ENCODE data around the gene PIEZO1. TPM values are rescaled to one million over a fixed set of nuclear protein-coding genes. Genes with fewer than 3 reads are reported as not detected.

The PIEZO1 gene
- total RNA-seq, 4 donors from 2014 or later = 105 to 248 (median 172) TPM

DNA sequence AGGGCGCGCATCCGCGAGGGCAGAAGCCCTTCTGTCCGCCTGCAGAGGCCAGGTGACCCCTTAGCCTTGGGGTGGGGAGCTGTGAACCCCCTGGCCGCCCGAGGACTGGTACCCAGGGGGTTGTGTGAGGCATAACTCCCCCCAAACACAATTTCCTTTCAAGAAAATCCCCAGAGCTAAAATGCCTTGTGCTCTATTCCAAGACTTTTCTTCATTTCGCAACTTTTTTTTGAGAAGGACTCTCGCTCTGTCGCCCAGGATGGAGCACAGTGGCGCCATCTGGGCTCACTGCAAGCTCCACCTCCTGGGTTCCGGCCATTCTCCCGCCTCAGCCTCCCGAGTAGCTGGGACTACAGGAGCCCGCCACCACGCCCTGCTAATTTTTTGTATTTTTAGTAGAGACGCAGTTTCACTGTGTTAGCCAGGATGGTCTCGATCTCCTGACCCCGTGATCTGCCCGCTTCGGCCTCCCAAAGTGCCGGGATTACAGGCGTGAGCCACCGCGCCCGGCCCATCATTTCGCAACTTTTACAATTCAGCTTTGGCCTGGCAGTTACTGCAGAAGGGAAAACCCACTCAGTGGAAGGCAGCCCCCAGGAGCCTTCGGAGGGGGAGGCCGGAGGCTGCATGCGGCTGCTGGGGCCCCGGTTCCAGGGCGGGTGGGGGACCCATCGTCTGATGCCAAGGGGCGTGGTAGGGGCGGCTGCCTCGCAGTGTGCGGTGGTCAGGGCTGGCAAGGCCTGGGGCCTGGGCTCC is 27.7 kb upstream of the PIEZO1 start:
- H3K27ac ChIP-seq = peak overlapping the region; percentile 79 to 97 (median 92)
- ATAC-seq = peak; percentile 34
- H3K4me1 ChIP-seq = peaks cover 0 to 45% (median 22%) of the 10 kb centered on the region in 3 donors
- 0 to 39% methylated on average over 1 to 17 of the region's 37 CpGs for WGBS, 2 donors (ENCODE audit: low coverage in 1 of 2)
- H3K9me3 ChIP-seq = no peaks in the 10 kb centered on the region
- no peak for TF ChIP-seq EP300 (IDR thresholded peaks at IDR 0.05)
- TF ChIP-seq, protein P1, sequence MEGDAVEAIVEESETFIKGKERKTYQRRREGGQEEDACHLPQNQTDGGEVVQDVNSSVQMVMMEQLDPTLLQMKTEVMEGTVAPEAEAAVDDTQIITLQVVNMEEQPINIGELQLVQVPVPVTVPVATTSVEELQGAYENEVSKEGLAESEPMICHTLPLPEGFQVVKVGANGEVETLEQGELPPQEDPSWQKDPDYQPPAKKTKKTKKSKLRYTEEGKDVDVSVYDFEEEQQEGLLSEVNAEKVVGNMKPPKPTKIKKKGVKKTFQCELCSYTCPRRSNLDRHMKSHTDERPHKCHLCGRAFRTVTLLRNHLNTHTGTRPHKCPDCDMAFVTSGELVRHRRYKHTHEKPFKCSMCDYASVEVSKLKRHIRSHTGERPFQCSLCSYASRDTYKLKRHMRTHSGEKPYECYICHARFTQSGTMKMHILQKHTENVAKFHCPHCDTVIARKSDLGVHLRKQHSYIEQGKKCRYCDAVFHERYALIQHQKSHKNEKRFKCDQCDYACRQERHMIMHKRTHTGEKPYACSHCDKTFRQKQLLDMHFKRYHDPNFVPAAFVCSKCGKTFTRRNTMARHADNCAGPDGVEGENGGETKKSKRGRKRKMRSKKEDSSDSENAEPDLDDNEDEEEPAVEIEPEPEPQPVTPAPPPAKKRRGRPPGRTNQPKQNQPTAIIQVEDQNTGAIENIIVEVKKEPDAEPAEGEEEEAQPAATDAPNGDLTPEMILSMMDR (IDR thresholded peaks at IDR 0.05) = peak in 1 of 4 experiments; percentile 21
- peak; percentile 3 for TF ChIP-seq POLR2AphosphoS5 (IDR thresholded peaks at IDR 0.05)
- H3K36me3 ChIP-seq = peaks cover 0 to 27% of the 10 kb centered on the region in 2 donors
- no peaks in the 10 kb centered on the region for H3K27me3 ChIP-seq
- H3K4me3 ChIP-seq = peak overlapping the region; percentile 56 to 68

GRCh38 chr16:88811769-88812512 is 26.9 kb upstream of the PIEZO1 start, which contains the start of gene APRT:
TSS of gene APRT (minus strand) at chr16:88811928. CDS start at chr16:88811899, 29 bp downstream.
- TF ChIP-seq, protein P1 (IDR thresholded peaks at IDR 0.05) = peak in 3 of 4 experiments; percentile 23 to 59 (median 43)
- TF ChIP-seq POLR2A (IDR thresholded peaks at IDR 0.05) = peak; percentile 72 to 77
- no peak for TF ChIP-seq EP300 (IDR thresholded peaks at IDR 0.05)
- peaks cover 0 to 45% (median 22%) of the 10 kb centered on the region in 3 donors for H3K4me1 ChIP-seq
- H3K4me3 ChIP-seq = peak within 1 kb of the TSS; percentile 56 to 68
- H3K36me3 ChIP-seq = peaks cover 0 to 27% of the 10 kb centered on the region in 2 donors
- H3K27me3 ChIP-seq = no peaks in the 10 kb centered on the region
- no peaks in the 10 kb centered on the region for H3K9me3 ChIP-seq
- no CpG with 5 or more reads among the region's 84 CpGs for WGBS, 2 donors (ENCODE audit: low coverage in 1 of 2)
- peak; percentile 92 for ATAC-seq
- H3K27ac ChIP-seq = peak within 1 kb of the TSS; percentile 79 to 97 (median 92)

DNA sequence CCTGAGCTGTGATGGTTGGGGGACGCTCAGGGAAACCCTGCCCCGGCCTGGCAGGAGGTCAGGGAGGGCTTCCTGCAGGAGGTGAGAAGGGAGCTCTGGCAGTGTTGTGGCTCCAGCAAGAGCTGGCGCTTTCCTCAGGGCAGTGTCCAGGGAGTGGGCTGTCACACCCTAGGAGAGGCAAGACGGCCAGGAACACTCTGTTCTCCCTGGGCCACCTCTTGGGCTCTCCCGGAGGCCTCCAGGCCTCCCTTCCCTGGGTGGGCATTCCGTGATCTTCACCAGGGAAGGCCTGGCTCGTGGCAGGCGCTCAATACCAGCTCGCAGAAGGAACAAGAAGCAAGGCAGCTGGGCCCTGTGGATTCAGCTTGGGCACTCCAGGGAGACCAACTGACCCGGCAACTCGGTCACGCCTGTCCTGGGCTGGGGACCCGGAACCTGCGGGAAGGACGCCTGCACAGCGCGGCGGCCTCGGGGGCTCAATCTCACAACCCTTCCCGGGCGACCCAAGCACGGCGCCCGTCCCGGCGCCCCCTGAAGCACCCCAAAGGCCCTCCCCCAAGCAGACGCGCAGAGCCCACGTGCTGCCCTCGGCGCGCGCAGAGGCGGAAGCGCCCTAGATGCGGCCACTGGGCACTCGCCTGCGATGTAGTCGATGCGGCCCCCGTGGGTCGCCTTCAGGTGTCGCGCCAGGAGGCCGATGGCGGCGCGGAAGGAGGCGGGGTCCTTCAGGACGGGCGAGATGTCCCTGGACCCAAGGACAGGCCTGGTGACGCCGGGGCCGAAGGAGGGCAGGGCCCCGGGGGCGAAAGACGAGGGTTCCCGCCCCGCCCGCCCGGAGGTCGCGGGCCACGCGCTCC is 26.1 kb upstream of the PIEZO1 start:
- H3K9me3 ChIP-seq = no peaks in the 10 kb centered on the region
- WGBS, 2 donors (ENCODE audit: low coverage in 1 of 2) = no CpG with 5 or more reads among the region's 65 CpGs
- peaks cover 0 to 27% of the 10 kb centered on the region in 2 donors for H3K36me3 ChIP-seq
- peak; percentile 70 for ATAC-seq
- no peaks in the 10 kb centered on the region for H3K27me3 ChIP-seq
- TF ChIP-seq POLR2AphosphoS5 (IDR thresholded peaks at IDR 0.05) (peak; percentile 86), EP300 (IDR thresholded peaks at IDR 0.05) (no peak), POLR2A (IDR thresholded peaks at IDR 0.05) (peak; percentile 85)
- TF ChIP-seq, protein P1 (IDR thresholded peaks at IDR 0.05) = peak in 1 of 4 experiments; percentile 4
- peaks cover 0 to 45% (median 22%) of the 10 kb centered on the region in 3 donors for H3K4me1 ChIP-seq
- H3K4me3 ChIP-seq = peak overlapping the region; percentile 56 to 68
- H3K27ac ChIP-seq = peak overlapping the region; percentile 70 to 97 (median 92)

DNA sequence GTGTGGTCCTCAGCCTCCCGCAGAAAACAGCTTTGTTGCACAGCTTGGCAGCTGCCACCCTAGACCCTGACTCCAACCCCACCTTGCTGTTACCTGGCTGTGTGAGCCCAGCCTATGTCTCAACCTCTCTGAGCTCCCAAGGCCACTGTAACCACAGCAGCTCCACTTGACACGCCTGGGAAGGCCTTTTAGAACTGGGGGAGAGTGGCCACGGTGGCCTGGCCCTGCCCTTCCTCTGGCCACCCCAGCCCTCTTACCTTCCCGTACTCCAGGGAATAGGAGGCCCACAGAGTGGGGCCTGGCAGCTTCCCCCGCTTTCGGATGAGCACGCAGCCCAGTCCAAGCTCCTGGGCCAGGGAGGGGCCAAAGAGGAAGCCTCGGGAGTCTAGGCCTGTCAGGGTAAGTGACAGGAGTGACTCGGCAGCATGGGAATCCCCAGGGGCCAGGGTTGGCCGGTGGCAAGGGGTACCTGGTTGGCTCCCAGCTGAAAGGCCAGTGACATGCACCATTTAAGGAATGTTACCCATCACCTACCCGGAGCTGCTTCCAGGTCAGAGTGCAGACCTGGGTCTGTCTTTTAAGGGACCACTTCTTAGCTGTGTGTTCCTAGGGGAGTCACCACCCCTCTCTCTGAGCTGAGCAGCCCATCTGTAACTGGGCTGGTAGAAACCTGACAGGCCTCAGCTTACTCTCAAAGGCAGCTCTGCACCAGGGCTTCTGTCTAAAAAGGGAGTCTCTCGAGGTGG is 25.3 kb upstream of the PIEZO1 start:
- 33% methylated on average over 1 of the region's 12 CpGs; no CpG with 5 or more reads in 1 of the 2 donors for WGBS, 2 donors (ENCODE audit: low coverage in 1 of 2)
- no peaks in the 10 kb centered on the region for H3K27me3 ChIP-seq
- peaks cover 0 to 27% of the 10 kb centered on the region in 2 donors for H3K36me3 ChIP-seq
- no peaks in the 10 kb centered on the region for H3K9me3 ChIP-seq
- ATAC-seq = no peak
- H3K4me1 ChIP-seq = peaks cover 0 to 45% (median 22%) of the 10 kb centered on the region in 3 donors
- peak overlapping the region; percentile 56 to 68 for H3K4me3 ChIP-seq
- TF ChIP-seq POLR2AphosphoS5 (IDR thresholded peaks at IDR 0.05) (no peak), EP300 (IDR thresholded peaks at IDR 0.05) (no peak), POLR2A (IDR thresholded peaks at IDR 0.05) (no peak)
- TF ChIP-seq, protein P1 (IDR thresholded peaks at IDR 0.05) = no peak
- H3K27ac ChIP-seq = peak overlapping the region in 3 of 4 donors; percentile 90 to 97 (median 93)
